Measurements from ENCODE around the gene MAST4. TPM values are rescaled to one million over a fixed set of nuclear protein-coding genes. Genes with fewer than 3 reads are reported as not detected.

MAST4 gene
- total and polyA plus RNA-seq, 2 of the 8 experiments (the other 6 are each of a cell fraction or from before 2014, with no cell fraction given) = 1.5 to 2.6 TPM

DNA sequence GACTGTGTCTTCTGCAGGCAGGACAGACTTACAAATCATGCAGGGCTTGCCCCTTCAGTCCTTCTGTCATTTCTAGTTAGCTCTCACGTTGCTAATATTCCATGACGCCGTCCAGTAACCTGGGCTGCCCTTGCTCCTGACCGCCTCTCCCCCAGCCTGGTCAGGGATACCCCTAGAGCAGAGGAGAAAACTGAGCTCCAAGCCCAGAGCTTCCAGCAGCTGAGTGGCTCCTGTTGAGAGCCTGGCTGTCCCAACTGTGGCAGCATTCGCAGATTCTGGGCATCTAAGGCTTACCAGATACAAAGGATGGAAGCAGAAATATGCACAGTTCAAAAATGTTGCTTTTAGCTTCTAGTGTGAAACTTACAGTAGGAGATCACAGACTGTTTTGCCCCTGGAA, 415.2 kb downstream of the MAST4 start:
- no peaks in the 10 kb centered on the region for H3K27me3 ChIP-seq (replicated peaks in 1 of 4; ENCODE audit: control insufficient read depth in 3 of 4, extremely low read depth in 1 of 4, insufficient read depth in 3 of 4, low read length in 3 of 4)
- H4K20me1 ChIP-seq (replicated peaks in 1 of 2; ENCODE audit: control insufficient read depth in 1 of 2, insufficient read depth in 2 of 2, low read length in 2 of 2) = no peaks in the 10 kb centered on the region
- H4K91ac ChIP-seq (replicated peaks; ENCODE audit: insufficient read length, low read length) = peak overlapping the region; percentile 46
- no peak overlapping the region for H4K8ac ChIP-seq (ENCODE audit: extremely low read depth, insufficient read depth, low read length)
- H3K56ac ChIP-seq (replicated peaks; ENCODE audit: insufficient read length, low read depth, low read length) = no peak overlapping the region
- ChIA-PET POLR2A (ENCODE audit: partially characterized antibody) (no interaction called here), CTCF (ENCODE audit: partially characterized antibody) (interaction anchor here (0.8 to 1.6 kb wide), 6 partner anchors 11 to 138 kb away, joined by 3 to 5 read pairs (median 3); no protein-coding TSS in a partner anchor)
- H3K9me3 ChIP-seq (ENCODE audit: insufficient read depth in 2 of 2, low read depth in 1 of 2, low read length in 1 of 2) = no peaks in the 10 kb centered on the region
- H3K27ac ChIP-seq (ENCODE audit: low read depth, low read length) = no peak overlapping the region
- H2BK12ac ChIP-seq (ENCODE audit: low read depth, low read length) = peak overlapping the region; percentile 11; the same call in 1 of the 2 replicates
- H2BK5ac ChIP-seq (ENCODE audit: low read depth, low read length) = peak overlapping the region; percentile 37; the same call in 1 of the 2 replicates
- no peak overlapping the region for H2BK15ac ChIP-seq (ENCODE audit: low read length)
- H2AFZ ChIP-seq (ENCODE audit: low read length) = no peak overlapping the region
- H3K14ac ChIP-seq (ENCODE audit: insufficient read length) = no peak overlapping the region
- peaks cover 6% of the 10 kb centered on the region; the same call in 1 of the 2 replicates for H3K79me1 ChIP-seq (ENCODE audit: low read depth, low read length)
- H3K4me2 ChIP-seq (ENCODE audit: insufficient read depth in 1 of 2, low read depth in 2 of 2, low read length in 2 of 2) = no peak overlapping the region
- no peak overlapping the region for H2BK120ac ChIP-seq (replicated peaks; ENCODE audit: low read depth, low read length)
- no peak overlapping the region for H3K4me3 ChIP-seq (ENCODE audit: extremely low read depth in 1 of 4, insufficient read depth in 2 of 4, low read depth in 3 of 4, low read length in 4 of 4)
- H3K18ac ChIP-seq (ENCODE audit: extremely low read depth, low read length) = no peak overlapping the region
- H3K23me2 ChIP-seq (ENCODE audit: low read depth, low read length) = no peaks in the 10 kb centered on the region
- FAIRE-seq = no peak
- no peak overlapping the region for H2BK20ac ChIP-seq (ENCODE audit: low read length)
- H3K9ac ChIP-seq (replicated peaks in 1 of 4; ENCODE audit: extremely low read depth in 1 of 4, low read depth in 3 of 4, low read length in 3 of 4) = no peak overlapping the region; a peak in 1 of 7 replicates
- WGBS, 2 experiments (ENCODE audit: extremely low coverage in 1 of 2, insufficient coverage in 1 of 2, insufficient read length in 1 of 2, insufficient replicate concordance in 2 of 2, low coverage in 1 of 2, low lambda C conversion rate in 2 of 2, missing lambda C conversion rate in 1 of 2) = 74% methylated on average over 5 of the region's 5 CpGs; no CpG with 5 or more reads in 1 of the 2 experiments
- H3K4ac ChIP-seq (replicated peaks; ENCODE audit: insufficient read length, low read depth, low read length) = no peak overlapping the region
- no peak for TF ChIP-seq TAF7 (optimal IDR thresholded peaks at IDR 0.05; ENCODE audit: borderline replicate concordance, low read depth, low read length)
- no peak for TF ChIP-seq KDM5A (IDR thresholded peaks at IDR 0.05; ENCODE audit: low read length)
- H3K36me3 ChIP-seq (ENCODE audit: control insufficient read depth in 2 of 4, insufficient read depth in 4 of 4, low read length in 3 of 4) = no peaks in the 10 kb centered on the region
- H4K5ac ChIP-seq (ENCODE audit: insufficient read length, low read depth, low read length) = no peak overlapping the region
- no peak overlapping the region for H3K23ac ChIP-seq (ENCODE audit: insufficient read length)
- H2AK5ac ChIP-seq (ENCODE audit: low read depth, low read length) = no peak overlapping the region; the same call in 1 of the 2 replicates
- H3K79me2 ChIP-seq (ENCODE audit: control insufficient read depth in 1 of 2, insufficient read depth in 2 of 2, low read length in 2 of 2) = no peaks in the 10 kb centered on the region
- peaks cover 2 to 7% (median 2%) of the 10 kb centered on the region in 4 experiments; a peak in 5 of 7 replicates for H3K4me1 ChIP-seq (replicated peaks in 1 of 4; ENCODE audit: control insufficient read depth in 3 of 4, insufficient read depth in 4 of 4, low read length in 3 of 4)
- DNase-seq (ENCODE audit: low read depth in 1 of 2, low spot score in 2 of 2) = no peak

Data from H1 (cell line).